SKM-1 (cell line): ENCODE data around the gene ATP8A2.
"Not testable (repeated sequence)": the region's sequence is repeated elsewhere in the genome, so short reads cannot be mapped to it uniquely, and the experiment has no call there.

Source experiments
- DNase-seq: peaks from one replicate; lab custom pipeline; 2025; ENCODE audit not compliant: unreplicated experiment; lab: John Stamatoyannopoulos, UW

ATP8A2 gene

DNA sequence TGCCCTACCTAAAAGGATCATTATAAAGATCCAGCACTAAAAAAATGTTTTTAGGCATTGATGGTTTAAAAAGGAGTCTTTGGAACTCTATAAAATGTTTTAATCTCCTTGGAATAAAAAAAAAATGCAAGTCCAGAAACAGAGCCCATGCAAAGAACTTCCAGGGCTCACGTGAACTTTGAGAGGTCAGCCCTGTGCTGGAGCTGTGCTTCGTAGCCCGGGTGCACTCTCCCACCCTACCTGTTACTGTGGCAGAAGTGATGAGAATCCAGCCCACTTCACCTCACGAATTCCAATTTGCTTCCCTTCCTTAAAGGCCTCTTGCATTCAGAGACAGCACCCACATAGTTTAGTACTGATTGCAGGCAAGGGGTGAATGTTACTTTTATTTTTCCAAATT, 412.3 kb downstream of the ATP8A2 start:
- DNase-seq, result no peak

DNA sequence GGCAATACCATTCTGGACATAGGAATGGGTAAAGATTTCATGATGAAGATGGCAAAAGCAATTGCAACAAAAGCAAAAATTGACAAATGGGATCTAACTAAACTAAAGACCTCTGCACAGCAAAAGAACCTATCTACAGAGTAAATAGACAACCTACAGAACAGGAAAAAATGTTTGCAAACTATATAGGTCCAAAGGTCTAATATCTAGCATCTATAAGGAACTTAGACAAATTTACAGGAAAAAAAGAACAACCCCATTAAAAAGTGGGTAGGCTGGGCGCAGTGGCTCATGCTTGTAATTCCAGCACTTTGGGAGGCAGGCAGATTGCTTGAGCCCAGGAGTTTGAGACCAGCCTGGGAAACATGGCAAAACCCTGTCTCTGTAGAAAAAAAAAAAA, 418.4 kb downstream of the ATP8A2 start:
- DNase-seq, result not testable (repeated sequence)

DNA sequence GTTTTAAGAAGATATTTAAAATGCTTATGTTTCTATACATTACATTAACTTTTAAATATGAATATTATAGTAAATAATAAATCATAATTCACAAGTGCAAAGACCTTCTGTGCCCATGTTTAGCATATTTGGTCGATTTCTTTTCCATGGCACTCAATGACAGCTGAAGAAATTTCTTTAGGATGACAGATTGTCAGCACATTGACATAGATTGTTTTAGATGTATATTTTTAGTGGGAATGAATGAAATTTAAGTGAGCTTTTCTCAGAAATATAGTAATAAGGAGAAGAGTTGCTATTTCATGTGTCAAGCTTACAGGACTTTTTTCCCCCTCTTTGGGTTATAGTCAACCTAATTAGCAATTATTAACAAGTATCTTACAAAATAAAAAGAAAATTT, 423.5 kb downstream of the ATP8A2 start:
- DNase-seq, result no peak

DNA sequence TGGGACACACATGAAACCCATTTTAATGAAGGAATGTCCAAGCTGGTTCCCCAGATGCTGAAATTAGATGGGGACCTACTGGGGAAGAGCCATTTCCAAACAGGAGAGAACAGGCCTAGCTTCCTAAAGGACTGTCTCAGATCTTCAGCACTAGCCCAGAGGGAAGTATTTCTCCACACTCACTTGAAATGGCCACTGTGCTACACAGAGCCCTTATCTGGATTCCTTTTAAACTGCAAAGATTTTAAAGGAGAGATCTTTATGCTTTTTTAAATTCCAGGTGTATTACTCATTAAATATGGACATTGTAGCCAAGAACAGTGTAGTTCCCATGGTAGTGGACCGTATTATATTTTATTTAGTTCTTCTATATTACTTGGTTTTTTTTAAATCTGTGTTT, 424.7 kb downstream of the ATP8A2 start:
- no peak for DNase-seq

DNA sequence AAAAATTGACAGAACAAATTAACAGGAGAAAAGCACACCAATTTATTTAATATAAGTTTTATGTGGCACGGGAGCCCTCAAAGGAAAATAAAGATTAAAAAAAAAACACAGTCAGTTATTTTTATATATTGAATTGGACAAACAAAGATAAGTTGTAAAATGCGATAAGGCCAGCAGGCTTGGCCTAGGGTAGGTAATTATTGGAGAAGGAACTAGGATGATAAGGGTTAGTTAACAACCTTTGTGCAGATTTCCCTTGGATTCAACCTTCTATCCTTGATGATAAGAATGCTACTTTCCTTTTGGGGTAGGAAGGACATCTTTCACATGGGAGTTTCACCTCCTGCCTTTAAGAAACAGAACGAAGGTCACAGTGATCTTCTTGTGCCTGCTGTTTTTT, 427.2 kb downstream of the ATP8A2 start:
- DNase-seq, result no peak

DNA sequence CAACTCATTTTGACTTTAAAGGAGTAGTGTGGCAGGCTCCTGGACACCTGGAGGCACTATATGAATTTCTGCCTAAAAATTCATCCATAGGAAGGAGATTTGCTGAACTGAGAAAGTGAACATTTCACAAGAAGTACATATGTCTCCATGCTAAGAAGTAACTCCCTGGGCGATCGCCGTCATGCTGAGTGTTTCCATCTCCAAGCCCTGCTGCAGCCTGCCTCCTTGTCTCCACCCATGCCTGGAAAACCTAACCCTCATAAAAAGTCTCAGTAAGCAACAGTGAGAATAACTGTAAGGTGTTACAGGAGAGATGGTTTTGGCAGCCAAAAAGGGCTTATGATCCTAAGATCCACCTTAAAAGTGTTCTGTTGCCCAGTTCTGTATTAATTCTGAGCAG, 428.7 kb downstream of the ATP8A2 start:
- no peak for DNase-seq

DNA sequence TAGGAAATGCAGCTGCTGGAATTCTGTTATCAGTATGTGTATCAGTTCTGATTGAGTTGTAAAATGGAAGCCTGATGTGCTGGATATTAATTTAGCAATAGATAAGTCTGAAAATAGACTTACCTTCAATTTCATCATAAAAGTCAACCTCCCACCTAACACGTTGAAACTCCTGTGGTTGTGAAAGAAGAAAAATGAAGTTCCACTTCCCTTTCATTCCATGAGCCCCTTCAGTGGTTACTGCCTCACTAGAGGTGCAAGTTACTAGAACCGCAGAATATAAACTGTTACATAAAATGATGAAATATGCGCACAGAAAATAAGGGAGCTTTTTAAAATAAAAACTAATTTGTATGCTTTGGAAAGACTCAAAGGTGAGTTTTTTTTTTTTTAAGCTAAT, 430.8 kb downstream of the ATP8A2 start:
- DNase-seq, result peak; percentile 62

DNA sequence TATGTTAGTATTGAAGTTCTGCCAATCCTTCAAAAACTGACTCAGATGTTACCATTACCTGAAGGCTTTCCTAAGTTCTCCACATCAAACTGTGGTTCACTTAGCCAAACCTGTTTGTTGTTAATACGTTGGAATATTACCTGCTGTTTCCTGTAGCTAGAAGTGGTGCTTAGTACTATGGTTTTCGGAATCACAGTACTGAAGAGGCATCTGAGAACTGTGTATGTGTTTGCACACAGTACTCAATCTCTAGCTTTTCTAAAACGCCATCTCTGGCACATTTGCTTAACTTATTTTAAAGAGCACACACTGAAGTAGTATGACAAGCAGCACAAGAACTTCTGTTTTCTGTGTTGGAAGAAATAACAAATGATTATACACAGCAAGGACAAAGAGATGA, 431.9 kb downstream of the ATP8A2 start:
- DNase-seq, result no peak

DNA sequence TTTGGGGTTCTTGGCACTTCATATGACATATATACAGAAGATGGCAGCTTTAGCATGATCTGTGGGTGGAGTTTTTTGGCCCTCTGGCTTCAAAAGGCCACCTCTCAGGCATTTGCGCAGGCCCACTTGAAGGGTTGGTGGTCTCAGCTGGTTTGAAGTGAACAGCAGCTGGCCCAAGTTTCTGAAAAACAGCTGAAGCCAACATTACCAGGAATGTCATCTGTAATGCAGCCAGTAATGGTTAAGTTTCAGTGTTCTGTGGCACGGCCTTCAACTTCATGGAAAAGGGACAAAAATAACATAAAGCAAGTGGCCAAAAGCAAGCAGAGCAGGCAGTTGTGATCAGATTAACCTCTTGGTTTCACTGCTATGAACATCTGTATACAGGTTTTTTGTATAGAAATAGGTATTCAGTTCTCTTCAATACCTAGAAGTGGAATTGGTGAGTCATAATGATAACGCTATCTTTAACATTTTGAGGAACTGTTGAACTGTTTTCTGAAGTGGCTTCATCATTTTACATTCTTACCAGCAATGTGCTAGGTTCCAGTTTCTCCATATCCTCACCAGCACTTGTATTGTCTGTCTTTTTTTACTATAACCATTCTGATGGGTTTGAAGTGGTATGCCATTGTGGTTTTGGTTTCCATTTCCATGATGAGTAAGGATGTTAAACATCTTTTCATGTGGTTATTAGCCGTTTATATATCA, 434.6 kb downstream of the ATP8A2 start:
- DNase-seq, result no peak

DNA sequence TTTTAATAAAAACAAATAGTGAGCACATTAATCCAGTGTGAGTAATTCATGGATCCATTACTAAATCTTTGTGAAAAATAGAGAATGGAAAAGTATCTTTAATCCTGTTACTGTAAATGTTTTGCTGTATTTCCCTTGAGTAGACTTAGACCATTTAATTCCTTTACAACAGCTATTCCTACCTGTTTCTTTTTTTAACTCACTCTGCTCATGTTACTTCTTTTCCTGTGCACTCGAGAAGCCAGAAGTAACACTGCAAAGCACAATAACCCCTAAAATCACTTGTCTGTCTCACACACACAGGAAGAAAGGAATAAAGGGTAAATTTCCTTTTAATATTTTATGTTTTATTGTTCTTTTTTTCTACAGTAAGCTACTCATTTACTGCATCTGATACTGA, 435.8 kb downstream of the ATP8A2 start:
- no peak for DNase-seq

DNA sequence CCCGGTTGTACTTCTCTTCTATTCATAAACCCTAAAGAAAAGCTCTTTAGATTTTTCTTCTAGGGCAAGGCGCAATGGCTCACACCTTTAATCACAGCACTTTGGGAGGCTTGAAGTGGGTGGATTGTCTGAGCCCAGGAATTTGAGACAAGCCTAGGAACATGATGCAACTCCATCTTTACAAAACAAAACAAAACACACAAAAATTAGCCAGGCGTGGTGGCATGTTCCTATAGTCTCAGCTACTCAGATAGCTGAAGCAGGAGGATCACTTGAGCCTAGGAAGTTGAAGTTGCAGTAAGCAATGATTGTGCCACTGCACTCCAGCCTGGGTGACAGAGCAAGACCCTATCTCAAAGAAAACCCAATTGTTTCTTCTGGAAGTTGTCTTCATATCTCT, 439.7 kb downstream of the ATP8A2 start:
- DNase-seq, result no peak

DNA sequence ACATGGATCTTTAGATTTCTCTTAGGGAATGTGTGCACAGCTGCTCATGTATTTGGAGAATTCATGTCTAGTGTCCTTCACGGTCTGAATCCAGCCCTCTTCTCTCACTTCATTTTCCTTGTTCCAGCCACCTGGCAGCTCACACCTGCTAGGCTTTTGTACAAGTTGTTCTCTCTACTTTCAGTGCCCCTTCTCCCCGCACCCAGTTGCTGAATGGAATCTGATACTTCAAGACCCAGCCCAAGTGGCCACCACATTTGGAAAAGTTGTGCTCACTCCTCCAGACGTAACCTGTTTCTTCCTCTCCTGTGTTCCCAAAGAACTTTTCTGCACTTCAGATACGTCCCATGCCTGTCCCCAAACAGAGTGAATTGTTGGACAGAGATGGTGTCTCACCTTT, 444.5 kb downstream of the ATP8A2 start:
- DNase-seq, result no peak

DNA sequence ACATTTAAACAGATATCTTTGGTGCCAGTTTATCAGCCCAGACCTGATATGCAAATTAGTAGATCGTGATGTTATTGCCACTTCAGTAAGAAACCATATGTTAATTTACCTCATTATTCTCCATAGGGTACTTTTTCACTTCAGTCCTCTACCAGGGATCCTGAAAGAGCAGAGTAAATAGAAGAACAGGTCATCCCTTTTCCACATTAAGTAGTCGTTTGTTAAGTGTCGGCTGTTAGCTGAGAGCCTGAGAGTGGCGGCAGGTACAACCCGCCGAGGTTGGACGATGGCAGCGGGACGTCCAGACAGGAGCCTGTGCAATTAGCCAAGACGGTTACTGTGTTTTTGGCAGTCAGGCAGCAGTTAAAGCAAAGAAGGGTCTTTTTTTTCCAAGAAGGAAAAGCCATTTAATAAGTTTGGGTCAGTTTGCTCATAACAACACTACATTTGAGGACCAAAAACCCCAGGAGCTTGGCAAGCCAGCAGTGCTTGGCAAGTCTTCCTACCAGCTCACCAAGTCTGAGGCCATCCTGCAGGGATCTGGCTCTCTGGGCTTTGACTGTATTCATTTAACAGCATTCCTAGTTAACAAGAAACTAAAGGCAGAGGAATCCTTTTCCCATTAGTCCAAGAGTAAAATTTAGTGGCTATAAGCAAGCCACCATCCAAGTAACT, 448.2 kb downstream of the ATP8A2 start:
- DNase-seq, result no peak

DNA sequence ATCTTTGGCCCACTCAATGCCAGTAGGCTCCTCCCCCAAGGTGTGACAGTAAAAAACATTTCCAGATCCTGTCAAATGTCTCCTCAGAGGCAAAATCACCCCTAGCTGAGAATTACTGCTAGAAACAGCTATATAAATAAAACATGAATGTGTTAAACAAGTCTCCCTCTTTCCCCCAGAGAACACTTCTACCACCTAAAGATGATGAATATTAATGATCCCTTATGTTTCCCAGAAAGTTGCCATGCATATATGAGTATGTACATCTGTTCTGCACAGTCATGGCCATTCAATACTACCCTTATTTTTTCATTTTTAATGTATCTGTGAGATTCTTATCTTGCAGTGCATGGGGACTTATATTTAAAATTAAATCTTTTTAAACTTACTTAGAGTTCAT, 450.0 kb downstream of the ATP8A2 start:
- DNase-seq, result no peak

DNA sequence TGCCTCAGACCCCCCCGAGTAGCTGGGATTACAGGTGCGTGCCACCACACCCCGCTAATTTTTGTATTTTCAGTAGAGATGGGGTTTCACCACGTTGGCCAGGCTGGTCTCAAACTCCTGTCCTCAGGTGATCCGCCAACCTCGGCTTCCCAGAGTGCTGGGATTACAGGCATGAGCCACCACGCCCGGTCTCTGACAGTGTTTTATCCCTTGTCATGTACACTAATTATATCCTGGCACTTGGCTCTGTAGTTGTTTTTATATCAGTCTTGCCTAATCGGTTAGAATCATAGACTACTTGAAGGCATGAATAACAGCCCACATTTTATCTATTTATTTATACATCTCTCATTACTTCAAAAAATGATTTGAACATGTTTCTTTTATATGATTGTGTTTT, 455.4 kb downstream of the ATP8A2 start:
- DNase-seq, result not testable (repeated sequence)

DNA sequence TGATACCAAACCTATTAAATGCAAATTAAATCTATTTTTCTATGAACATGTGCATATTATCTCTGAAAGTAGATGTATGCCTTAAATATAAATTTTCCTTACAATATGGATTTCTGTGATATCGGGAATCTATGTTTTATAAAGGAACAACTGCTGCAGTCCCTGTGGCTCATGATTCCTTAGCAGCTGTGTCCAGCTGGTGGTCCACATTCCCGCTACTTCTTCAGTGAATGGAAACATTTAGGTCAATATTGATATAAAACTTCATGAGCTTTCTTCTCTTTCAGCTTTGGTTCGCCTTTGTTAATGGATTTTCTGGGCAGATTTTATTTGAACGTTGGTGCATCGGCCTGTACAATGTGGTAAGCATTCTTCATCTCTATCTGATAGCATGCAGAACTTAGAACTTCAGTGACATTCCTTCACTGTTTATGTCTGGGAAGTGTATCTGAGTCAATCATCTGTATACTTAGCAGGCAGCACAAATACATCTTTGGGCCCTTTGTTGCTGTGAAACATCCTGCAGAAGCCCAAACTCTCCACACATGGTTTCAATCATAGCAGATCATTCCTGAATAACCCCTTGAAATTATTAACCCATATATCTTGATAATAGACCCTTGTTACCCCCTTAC, 456.2 kb downstream of the ATP8A2 start:
- no peak for DNase-seq

DNA sequence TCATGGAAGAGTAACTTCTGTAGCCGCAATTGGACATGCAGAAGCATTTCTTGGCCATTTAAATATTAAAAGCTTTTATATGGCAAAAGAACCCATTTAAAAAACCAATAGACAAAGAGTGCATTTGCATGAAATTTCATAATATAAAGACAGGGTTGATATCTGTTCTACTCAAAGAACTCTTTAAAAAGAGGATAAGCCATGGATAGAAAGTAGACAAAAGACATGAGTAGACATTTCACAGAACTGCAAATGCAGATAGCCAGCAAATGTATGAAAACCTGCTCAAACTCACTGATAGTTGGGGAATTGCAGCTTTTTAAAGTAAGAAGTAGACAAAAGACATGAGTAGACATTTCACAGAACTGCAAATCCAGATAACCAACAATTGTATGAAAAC, 462.0 kb downstream of the ATP8A2 start:
- no peak for DNase-seq

DNA sequence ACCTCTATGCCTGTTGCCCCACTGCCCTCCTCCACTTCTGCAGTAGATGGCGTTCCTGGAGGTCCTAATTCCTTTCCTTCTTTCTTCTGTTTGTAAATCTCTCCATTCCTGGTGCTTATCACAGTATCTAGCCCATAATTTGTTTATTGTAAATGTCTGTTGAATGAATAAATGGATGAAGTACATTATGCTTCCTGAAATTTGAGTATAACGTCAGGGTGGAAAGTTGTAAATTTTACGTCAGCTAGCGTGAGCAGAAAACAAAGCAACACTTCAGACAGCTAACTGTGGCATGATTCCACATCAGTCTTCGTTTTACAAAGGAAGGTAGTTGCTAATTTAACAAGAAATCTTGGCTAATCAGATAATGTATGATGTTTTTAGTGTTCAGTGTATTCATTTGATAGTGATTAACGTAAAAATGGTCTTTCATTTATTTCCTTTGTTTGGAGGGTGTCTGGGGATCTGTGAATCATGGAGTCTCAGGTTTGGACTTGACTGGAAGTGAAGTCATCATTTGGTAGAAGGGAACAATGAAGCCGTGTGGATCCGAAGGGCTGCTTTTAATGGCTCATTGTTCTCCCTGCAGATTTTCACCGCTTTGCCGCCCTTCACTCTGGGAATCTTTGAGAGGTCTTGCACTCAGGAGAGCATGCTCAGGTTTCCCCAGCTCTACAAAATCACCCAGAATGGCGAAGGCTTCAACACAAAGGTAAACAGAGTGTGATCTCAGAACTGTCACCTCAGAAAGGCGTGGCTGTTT, 465.0 kb downstream of the ATP8A2 start:
- no peak for DNase-seq

DNA sequence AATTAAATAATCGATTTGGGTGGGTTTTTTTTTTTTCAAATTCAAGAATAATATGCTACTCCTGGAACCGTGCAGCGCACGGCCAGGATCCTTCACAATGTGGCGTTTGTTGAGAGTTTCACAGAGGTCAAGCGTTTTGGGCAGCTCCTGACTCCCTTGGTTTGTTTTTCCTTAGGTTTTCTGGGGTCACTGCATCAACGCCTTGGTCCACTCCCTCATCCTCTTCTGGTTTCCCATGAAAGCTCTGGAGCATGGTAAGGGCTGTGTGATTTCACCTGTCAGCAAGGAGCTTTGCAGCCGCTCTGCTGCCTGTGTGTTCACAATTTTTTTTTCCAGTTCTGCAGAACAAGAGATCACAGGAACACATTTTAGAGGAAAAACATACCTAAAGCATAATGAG, 467.6 kb downstream of the ATP8A2 start:
- DNase-seq, result no peak

DNA sequence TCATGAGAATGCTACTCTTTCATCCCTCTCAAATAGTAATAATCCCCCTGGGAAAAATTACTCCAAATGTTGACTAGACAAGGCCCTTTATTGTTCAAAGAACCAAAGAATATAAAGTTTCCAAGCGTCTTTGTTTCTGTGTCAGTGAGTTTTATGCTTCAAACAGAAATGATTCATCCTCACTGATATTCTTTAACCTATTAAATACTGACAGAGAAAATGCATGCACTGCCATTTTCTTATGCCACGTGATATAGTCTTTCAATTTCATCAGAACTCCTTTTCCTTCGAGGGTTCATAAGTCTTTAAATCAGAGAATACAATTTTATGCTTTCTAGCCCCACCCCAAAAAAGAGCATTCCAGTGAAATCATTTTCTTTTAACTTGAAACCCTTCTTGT, 468.5 kb downstream of the ATP8A2 start:
- no peak for DNase-seq

DNA sequence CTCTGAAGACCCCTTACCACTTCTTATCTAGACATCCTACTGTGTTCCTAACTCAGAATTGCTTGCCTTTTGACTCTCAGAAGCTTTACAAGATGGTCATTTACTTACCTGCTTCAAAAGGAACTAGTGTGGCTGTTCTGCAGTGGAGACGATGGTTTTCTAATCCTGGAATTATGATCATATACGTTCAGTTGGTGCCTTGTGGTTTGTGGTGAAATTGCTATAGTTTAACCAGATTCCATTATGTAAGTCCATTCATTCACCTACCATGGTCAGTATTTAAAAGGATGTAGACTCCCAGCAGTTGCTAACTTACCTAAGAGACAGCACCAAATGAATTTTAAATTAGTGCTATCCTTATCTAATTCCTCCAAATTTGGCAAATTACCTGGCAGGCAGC, 469.2 kb downstream of the ATP8A2 start:
- no peak for DNase-seq

DNA sequence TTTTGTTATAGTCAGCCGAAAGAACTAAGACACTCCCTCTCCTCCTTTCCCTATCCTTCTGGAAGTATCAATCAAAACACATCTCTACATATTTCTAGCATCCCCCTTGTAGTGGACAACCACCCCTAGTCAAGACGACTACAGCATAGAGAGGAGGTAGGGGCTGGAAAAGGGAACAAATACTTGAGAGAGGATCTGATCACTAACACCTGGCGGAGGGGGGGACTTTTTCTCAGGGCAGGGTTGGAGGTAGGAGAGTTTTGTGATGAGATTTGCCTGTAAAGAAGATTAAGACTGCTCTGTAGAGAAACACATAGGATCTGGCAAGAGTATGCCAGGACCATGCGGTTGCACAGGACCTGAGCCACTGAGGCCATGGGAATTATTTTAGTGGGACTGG, 471.9 kb downstream of the ATP8A2 start:
- no peak for DNase-seq
